DND-41 (cell line): ENCODE results near the gene ADTRP.

Experiments
- ATAC-seq: fragments of 200-7000 bp; cut with Tn5 transposase; 3 replicates; pipeline ENCODE4 v1.9.1; 2021; ENCODE audit warnings: low read depth; ENCODE audit not compliant: insufficient read depth
- DNase-seq: peaks from one replicate; pipeline ENCODE4 v3.0.0-alpha.2; 2020
- H2AFZ ChIP-seq: 2 replicates; pipeline ENCODE4 v1.6.0; 2012; ENCODE audit warnings: low read depth, low read length
- H3K27ac ChIP-seq: 2 replicates; pipeline ENCODE4 v1.5.1; 2012; ENCODE audit warnings: low read length, inconsistent platforms
- H3K27me3 ChIP-seq: fragments of 200-600 bp; sonication (generic); 2 replicates; pipeline ENCODE4 v1.6.0; 2012; ENCODE audit warnings: low read length, mild to moderate bottlenecking, inconsistent platforms; ENCODE audit not compliant: insufficient read depth, poor library complexity
- H3K36me3 ChIP-seq: 2 replicates; pipeline ENCODE4 v1.5.1; 2012; ENCODE audit warnings: low read length, inconsistent platforms; ENCODE audit not compliant: insufficient read depth
- H3K4me1 ChIP-seq: 2 replicates; pipeline ENCODE4 v1.5.1; 2012; ENCODE audit warnings: mild to moderate bottlenecking, low read length; ENCODE audit not compliant: insufficient read depth
- H3K4me2 ChIP-seq: 2 replicates; pipeline ENCODE4 v1.6.0; 2012; ENCODE audit warnings: mild to moderate bottlenecking, moderate library complexity, low read length, inconsistent platforms; ENCODE audit not compliant: insufficient read depth
- H3K4me3 ChIP-seq, 2 experiments: fragments of 200-600 bp in 1 of 2; shearing (Covaris generic) in 1 of 2; 2 replicates each; pipeline ENCODE4 v1.5.1; 2012 to 2016; ENCODE audit warnings: inconsistent platforms in 2 of 2, low read length in 2 of 2, mild to moderate bottlenecking in 2 of 2, low read depth in 1 of 2, moderate library complexity in 1 of 2
- H3K79me2 ChIP-seq: 2 replicates; pipeline ENCODE4 v1.6.0; 2012; ENCODE audit warnings: low read length, inconsistent platforms; ENCODE audit not compliant: insufficient read depth
- H3K9ac ChIP-seq: 2 replicates; pipeline ENCODE4 v1.6.0; 2012; ENCODE audit warnings: low read depth, mild to moderate bottlenecking, inconsistent platforms, low read length, moderate library complexity
- H3K9me3 ChIP-seq: 2 replicates; pipeline ENCODE4 v1.5.1; 2012; ENCODE audit warnings: low read length, moderate library complexity, mild to moderate bottlenecking, inconsistent platforms; ENCODE audit not compliant: insufficient read depth, severe bottlenecking
- H4K20me1 ChIP-seq: 2 replicates; pipeline ENCODE4 v1.6.0; 2012; ENCODE audit warnings: low read length; ENCODE audit not compliant: insufficient read depth
- EZH2 ChIP-seq: IDR thresholded peaks from 3 replicates; pipeline ENCODE4 v1.6.1; 2012; ENCODE audit warnings: borderline replicate concordance, low read depth, mild to moderate bottlenecking, moderate library complexity, low read length, inconsistent platforms; ENCODE audit not compliant: severe bottlenecking
- TF ChIP-seq, protein P1 (sequence below): IDR thresholded peaks from 2 replicates; pipeline ENCODE4 v1.5.1; 2012; ENCODE audit warnings: borderline replicate concordance, low read length, moderate library complexity, mild to moderate bottlenecking; ENCODE audit not compliant: poor library complexity, severe bottlenecking; ENCODE audit errors: extremely low read depth

ADTRP gene

DNA sequence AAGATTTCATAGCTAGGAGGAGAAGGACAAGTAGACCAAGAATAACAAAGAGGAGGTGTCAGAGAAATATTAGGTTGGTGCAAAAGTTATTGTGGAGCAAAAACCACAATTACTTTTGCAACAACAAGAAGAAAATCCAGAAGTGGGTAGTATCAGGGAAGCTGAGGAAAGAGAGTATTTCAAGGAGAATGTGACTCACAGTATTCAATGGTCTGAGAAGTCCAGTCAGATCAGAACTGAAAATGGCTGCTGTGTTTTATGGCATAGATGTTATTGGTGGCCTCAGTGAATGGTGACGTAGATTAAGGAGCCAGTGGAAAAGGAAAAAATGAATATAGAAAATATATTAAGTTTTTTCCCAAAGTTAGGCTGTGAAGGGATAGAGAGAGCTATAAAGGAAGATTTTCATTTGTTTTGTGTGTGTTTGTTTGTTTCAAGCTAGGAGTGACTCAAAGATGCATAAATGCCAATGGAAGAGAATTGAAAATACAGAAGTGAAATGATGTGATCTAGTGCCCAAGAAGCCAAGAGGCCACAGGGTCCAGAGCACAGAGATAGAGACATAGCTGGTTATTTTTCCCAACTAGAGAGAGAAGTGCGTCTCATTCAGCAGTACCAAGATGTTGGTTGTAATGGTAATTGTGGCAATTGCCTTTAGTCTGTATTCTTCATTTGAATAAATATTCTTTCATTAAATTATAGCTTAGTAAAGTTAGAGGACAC, 112.8 kb downstream of the ADTRP start:
- TF ChIP-seq, protein P1, sequence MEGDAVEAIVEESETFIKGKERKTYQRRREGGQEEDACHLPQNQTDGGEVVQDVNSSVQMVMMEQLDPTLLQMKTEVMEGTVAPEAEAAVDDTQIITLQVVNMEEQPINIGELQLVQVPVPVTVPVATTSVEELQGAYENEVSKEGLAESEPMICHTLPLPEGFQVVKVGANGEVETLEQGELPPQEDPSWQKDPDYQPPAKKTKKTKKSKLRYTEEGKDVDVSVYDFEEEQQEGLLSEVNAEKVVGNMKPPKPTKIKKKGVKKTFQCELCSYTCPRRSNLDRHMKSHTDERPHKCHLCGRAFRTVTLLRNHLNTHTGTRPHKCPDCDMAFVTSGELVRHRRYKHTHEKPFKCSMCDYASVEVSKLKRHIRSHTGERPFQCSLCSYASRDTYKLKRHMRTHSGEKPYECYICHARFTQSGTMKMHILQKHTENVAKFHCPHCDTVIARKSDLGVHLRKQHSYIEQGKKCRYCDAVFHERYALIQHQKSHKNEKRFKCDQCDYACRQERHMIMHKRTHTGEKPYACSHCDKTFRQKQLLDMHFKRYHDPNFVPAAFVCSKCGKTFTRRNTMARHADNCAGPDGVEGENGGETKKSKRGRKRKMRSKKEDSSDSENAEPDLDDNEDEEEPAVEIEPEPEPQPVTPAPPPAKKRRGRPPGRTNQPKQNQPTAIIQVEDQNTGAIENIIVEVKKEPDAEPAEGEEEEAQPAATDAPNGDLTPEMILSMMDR = no peak
- TF ChIP-seq EZH2 = no peak
- Histone ChIP-seq H3K9ac (no peak overlapping the region), H3K4me1 (no peaks in the 10 kb centered on the region), H3K36me3 (no peaks in the 10 kb centered on the region), H4K20me1 (no peaks in the 10 kb centered on the region), H3K9me3 (no peaks in the 10 kb centered on the region), H3K27me3 (no peaks in the 10 kb centered on the region), H3K79me2 (no peaks in the 10 kb centered on the region), H3K4me2 (no peak overlapping the region), H2AFZ (no peak overlapping the region), H3K27ac (no peak overlapping the region), H3K4me3 (no peak overlapping the region)
- ATAC-seq (no peak), DNase-seq (no peak)
